GM19099 (cell line): Measurements from ENCODE around the gene ELOVL3.

Source experiments
- POLR2A ChIP-seq: IDR thresholded peaks from 3 replicates; pipeline ENCODE4 v1.6.1; 2011; ENCODE audit warnings: low read depth; ENCODE audit not compliant: insufficient read length; ENCODE audit errors: extremely low read depth

The ELOVL3 gene

DNA sequence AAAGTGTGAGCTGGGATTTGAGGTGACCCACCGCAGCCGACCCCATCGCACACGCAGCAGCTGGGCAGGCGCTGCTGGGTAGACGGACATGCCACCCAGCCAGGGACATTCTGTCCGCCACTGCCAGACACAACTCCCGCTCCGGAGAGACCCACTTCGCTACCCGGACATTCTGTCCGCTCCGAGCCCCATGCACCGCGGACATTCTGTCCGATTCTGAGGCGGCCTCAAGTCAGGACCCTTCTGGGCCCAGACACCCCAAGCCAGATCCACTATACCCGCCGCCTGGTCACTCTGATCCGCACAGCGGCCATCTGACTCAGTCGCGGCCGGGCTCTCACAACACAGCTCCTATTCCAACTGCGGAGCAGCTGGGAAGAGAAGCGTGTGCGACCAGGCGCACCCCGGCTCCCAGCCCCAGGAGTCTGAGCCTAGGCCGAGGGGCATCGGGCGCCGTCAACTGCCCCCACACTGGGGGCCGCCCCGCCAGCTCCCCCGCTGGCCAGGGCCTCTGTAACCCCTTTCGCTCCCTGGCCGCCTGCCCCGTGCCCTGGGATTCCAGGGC, 14.4 kb downstream of the ELOVL3 start:
- TF ChIP-seq POLR2A = no peak

- TF ChIP-seq POLR2A = no peak
Measured at GRCh38 chr10:102241032-102241443, 14.9 kb downstream of the ELOVL3 start.

- TF ChIP-seq POLR2A = no peak
Measured at GRCh38 chr10:102241444-102242117, 15.5 kb downstream of the ELOVL3 start, which contains the start of gene PITX3. Gene PITX3 (minus strand): TSS chr10:102241512. CDS start chr10:102232080, 9,432 bp downstream.

GRCh38 chr10:102242118-102242485, 16.0 kb downstream of the ELOVL3 start:
- TF ChIP-seq POLR2A = no peak

- no peak for TF ChIP-seq POLR2A
Measured at GRCh38 chr10:102243309-102243708, 17.2 kb downstream of the ELOVL3 start.

GRCh38 chr10:102245082-102245931, 19.2 kb downstream of the ELOVL3 start, which contains the start of gene GBF1:
Gene GBF1 (plus strand): TSS chr10:102245532. CDS start chr10:102258939, 13,407 bp downstream.
- TF ChIP-seq POLR2A = peak; percentile 83

GRCh38 chr10:102245932-102246251, 19.8 kb downstream of the ELOVL3 start:
- TF ChIP-seq POLR2A = no peak

DNA sequence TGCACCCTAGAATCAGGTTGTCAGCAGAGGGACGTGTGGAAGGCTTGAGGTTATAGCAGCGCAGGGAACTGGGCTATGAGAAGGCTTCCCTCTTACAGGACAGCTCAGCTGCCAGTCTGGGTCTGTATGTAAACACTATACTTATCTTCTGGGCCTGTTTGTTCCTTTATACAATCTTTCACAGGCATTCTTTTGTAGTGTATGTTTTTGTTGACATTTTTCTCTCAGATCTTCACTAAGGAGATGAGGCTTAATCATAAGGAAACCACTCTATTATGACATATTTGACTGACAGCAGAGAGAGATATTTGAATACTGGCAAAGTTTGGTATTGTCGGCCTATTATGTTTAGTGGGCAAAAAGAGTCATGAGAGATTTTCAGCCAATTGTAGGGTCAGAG, 20.2 kb downstream of the ELOVL3 start:
- no peak for TF ChIP-seq POLR2A

DNA sequence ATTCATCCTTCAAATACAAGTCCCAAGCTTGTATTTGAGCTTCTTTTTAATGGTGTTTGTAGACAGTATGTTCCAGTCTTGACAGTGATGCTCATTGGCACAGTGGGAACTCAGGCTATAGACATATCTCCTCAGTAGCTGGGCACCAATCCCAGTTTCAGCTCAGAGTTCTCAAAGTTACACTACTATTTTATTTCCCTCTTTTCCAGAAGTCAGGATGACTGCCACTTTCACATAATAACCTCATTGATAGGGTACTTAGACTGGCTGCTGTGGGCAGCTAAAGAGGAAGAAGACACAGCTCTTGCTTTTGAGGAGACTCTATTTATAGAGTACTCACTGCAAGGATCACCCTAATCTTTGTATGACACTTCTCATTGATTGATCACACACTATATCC, 21.6 kb downstream of the ELOVL3 start:
- no peak for TF ChIP-seq POLR2A

- no peak for TF ChIP-seq POLR2A
Measured at GRCh38 chr10:102254426-102254825, 28.3 kb downstream of the ELOVL3 start.

GRCh38 chr10:102255404-102255803, 29.3 kb downstream of the ELOVL3 start:
- no peak for TF ChIP-seq POLR2A

DNA sequence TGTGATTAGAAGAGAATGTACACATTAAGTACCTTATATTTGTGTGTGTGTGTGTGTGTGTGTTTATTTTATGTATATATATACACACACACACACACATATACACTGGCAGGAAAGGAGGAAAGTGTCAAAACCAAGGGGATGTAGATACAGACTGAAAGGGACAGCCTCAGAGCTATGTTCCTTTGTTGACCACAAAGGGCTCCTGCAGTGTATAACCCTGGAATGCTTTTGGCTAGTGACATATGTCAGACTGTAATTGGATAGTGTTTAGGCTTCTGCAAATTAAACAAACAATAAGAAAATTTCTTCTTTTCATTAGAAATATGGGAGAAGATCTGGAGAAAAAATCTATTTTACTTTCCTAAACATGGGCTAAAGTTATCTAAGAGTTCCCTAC, 35.1 kb downstream of the ELOVL3 start:
- TF ChIP-seq POLR2A = no peak

GRCh38 chr10:102261842-102262241, 35.7 kb downstream of the ELOVL3 start:
- no peak for TF ChIP-seq POLR2A

DNA sequence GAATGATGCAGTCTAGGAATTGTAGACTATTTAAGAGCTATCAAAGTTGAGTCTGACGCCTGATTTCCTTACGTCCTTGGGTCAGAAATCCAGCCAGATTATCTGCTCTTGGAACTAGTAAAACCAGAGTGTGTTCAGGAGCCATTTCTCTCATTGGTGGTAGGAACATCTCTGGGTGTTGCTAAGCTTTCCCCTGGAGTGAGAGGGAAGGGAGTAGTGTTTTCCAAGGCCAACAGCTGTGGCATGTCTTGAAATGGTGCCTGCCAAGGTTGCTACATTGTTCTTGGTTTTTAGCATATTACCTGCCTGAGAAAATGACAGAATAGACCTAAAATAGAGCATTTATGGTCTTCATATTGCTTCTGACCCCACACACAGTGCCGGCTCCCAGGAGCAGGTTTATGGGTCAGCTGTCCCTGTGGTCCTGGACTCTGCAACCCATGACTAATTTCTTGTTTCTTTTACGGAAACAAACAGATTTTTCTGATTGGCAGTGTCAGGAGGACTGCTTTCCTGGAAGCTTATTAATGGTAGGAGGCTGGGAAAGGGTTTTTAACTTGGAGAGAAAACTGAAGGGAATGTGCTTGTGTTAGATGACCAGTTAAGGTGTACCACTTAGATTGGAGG, 36.8 kb downstream of the ELOVL3 start:
- no peak for TF ChIP-seq POLR2A

DNA sequence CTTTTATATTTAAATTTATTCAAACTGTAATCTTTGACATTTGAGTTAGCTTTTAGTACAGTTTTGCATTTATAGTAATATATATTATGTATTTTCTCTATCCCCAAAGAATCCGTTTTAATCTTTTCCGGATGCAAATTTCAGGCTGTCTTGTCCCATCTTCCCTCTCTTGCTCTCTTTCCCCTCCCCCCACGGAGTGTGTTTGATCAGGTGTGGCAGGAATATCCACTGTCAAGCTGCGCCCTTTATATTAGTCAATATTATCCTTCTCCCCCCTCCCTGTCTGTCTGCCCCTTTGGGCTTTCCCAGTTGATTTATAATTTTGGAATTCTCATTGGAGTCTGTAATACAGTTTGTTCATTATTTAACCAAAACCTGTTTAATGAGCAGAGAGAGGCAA, 38.3 kb downstream of the ELOVL3 start:
- no peak for TF ChIP-seq POLR2A
